Ecto neural progenitor cell (in vitro differentiated cells): ENCODE data around the gene LRIG1.
A peak's percentile ranks its signal among the peaks of the same experiment; 100 is the strongest.

Experiments
- DNase-seq: peaks from one replicate; pipeline ENCODE4 v3.0.0-alpha.2; 2018; ENCODE audit warnings: low spot score

The LRIG1 gene

GRCh38 chr3:66401157-66401550 is 99.7 kb downstream of the LRIG1 start:
- DNase-seq, result no peak

- DNase-seq, result peak; percentile 61
These were observed 100.2 kb downstream of the LRIG1 start for GRCh38 chr3:66400411-66401156.

GRCh38 chr3:66399529-66400232 is 101.1 kb downstream of the LRIG1 start:
- DNase-seq, result no peak

GRCh38 chr3:66398228-66399025 is 102.4 kb downstream of the LRIG1 start:
- DNase-seq, result no peak

- DNase-seq, result no peak
These were observed 103.1 kb downstream of the LRIG1 start for GRCh38 chr3:66397745-66398144.

GRCh38 chr3:66396888-66397287 is 103.9 kb downstream of the LRIG1 start:
- DNase-seq, result no peak

- no peak for DNase-seq
These were observed 104.6 kb downstream of the LRIG1 start for GRCh38 chr3:66396161-66396760.

GRCh38 chr3:66395635-66396034 is 105.2 kb downstream of the LRIG1 start:
- no peak for DNase-seq

- DNase-seq, result no peak
These were observed 106.0 kb downstream of the LRIG1 start for GRCh38 chr3:66394753-66395249.

GRCh38 chr3:66394019-66394752 is 106.6 kb downstream of the LRIG1 start:
- no peak for DNase-seq

- DNase-seq, result no peak
These were observed 107.4 kb downstream of the LRIG1 start for GRCh38 chr3:66393333-66394005.

- DNase-seq, result no peak
These were observed 107.9 kb downstream of the LRIG1 start for GRCh38 chr3:66392966-66393332.

GRCh38 chr3:66392512-66392911 is 108.3 kb downstream of the LRIG1 start:
- DNase-seq, result no peak

- DNase-seq, result no peak
These were observed 110.8 kb downstream of the LRIG1 start for GRCh38 chr3:66390013-66390412.

GRCh38 chr3:66386925-66387650 is 113.7 kb downstream of the LRIG1 start:
- no peak for DNase-seq

GRCh38 chr3:66386011-66386924 is 114.6 kb downstream of the LRIG1 start:
- DNase-seq, result no peak

GRCh38 chr3:66385066-66385465 is 115.8 kb downstream of the LRIG1 start:
- DNase-seq, result no peak

- no peak for DNase-seq
These were observed 116.7 kb downstream of the LRIG1 start for GRCh38 chr3:66383998-66384745.
